ENCODE data around the gene LRCH3. TPM values are rescaled to one million over a fixed set of nuclear protein-coding genes. Genes with fewer than 3 reads are reported as not detected.

LRCH3 gene
- total and polyA plus RNA-seq, 2 of the 13 experiments (the other 11 are each of a cell fraction or from before 2014, with no cell fraction given): 25.5 to 103 TPM

- TF ChIP-seq THRA (CRISPR knock-in tag; IDR thresholded peaks at IDR 0.05; ENCODE audit: borderline replicate concordance) (no peak), ZNF33B (CRISPR knock-in tag; IDR thresholded peaks at IDR 0.05) (no peak), TBL1XR1 (IDR thresholded peaks at IDR 0.05; ENCODE audit: borderline replicate concordance, low read length, partially characterized antibody) (no peak), ZNF839 (CRISPR knock-in tag; IDR thresholded peaks at IDR 0.05; ENCODE audit: borderline replicate concordance) (no peak), ETV5 (CRISPR knock-in tag; IDR thresholded peaks at IDR 0.05; ENCODE audit: borderline replicate concordance) (no peak), TSC22D2 (CRISPR knock-in tag; IDR thresholded peaks at IDR 0.05; ENCODE audit: borderline replicate concordance) (no peak), SP2 (CRISPR knock-in tag; IDR thresholded peaks at IDR 0.05) (no peak), ZNF598 (CRISPR knock-in tag; IDR thresholded peaks at IDR 0.05; ENCODE audit: borderline replicate concordance) (no peak), GMEB1 (CRISPR knock-in tag; IDR thresholded peaks at IDR 0.05; ENCODE audit: borderline replicate concordance) (no peak), ISL2 (CRISPR knock-in tag; IDR thresholded peaks at IDR 0.05) (0 out of 2 replicates have a peak, but pooled peaks have one; percentile 31), FOXO1 (CRISPR knock-in tag; IDR thresholded peaks at IDR 0.05) (no peak), JUND (CRISPR knock-in tag; IDR thresholded peaks at IDR 0.05) (no peak), HMG20A (CRISPR knock-in tag; IDR thresholded peaks at IDR 0.05; ENCODE audit: borderline replicate concordance) (0 out of 2 replicates have a peak, but pooled peaks have one; percentile 30), TEAD3 (CRISPR knock-in tag; optimal IDR thresholded peaks at IDR 0.05; ENCODE audit: borderline replicate concordance) (peak; percentile 37), EP300 (IDR thresholded peaks at IDR 0.05; ENCODE audit: low read depth in 2 of 2, low read length in 2 of 2) (peak; percentile 52 to 63; a peak in 2 of 4 replicates), EP300 (CRISPR knock-in tag; IDR thresholded peaks at IDR 0.05; ENCODE audit: borderline replicate concordance) (no peak), ZMYM3 (CRISPR knock-in tag; IDR thresholded peaks at IDR 0.05) (no peak), KAT7 (CRISPR knock-in tag; IDR thresholded peaks at IDR 0.05; ENCODE audit: borderline replicate concordance) (no peak), ZNF558 (CRISPR knock-in tag; IDR thresholded peaks at IDR 0.05; ENCODE audit: borderline replicate concordance) (no peak), NR2F2 (IDR thresholded peaks at IDR 0.05; ENCODE audit: borderline replicate concordance, low read depth) (no peak), FIP1L1 (IDR thresholded peaks at IDR 0.05; ENCODE audit: borderline replicate concordance, insufficient read depth, low read depth, low read length) (no peak), MED13 (CRISPR knock-in tag; IDR thresholded peaks at IDR 0.05) (no peak), DR1 (CRISPR knock-in tag; IDR thresholded peaks at IDR 0.05) (no peak), ATF1 (CRISPR knock-in tag; IDR thresholded peaks at IDR 0.05) (no peak), ZNF546 (CRISPR knock-in tag; conservative IDR thresholded peaks at IDR 0.05) (no peak), FOXP1 (IDR thresholded peaks at IDR 0.05) (no peak), FOXP1 (CRISPR knock-in tag; IDR thresholded peaks at IDR 0.05) (0 out of 2 replicates have a peak, but pooled peaks have one; percentile 32), SMAD3 (CRISPR knock-in tag; IDR thresholded peaks at IDR 0.05) (no peak)
- TF ChIP-seq, protein P1, sequence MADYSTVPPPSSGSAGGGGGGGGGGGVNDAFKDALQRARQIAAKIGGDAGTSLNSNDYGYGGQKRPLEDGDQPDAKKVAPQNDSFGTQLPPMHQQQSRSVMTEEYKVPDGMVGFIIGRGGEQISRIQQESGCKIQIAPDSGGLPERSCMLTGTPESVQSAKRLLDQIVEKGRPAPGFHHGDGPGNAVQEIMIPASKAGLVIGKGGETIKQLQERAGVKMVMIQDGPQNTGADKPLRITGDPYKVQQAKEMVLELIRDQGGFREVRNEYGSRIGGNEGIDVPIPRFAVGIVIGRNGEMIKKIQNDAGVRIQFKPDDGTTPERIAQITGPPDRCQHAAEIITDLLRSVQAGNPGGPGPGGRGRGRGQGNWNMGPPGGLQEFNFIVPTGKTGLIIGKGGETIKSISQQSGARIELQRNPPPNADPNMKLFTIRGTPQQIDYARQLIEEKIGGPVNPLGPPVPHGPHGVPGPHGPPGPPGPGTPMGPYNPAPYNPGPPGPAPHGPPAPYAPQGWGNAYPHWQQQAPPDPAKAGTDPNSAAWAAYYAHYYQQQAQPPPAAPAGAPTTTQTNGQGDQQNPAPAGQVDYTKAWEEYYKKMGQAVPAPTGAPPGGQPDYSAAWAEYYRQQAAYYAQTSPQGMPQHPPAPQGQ (CRISPR knock-in tag; IDR thresholded peaks at IDR 0.05; ENCODE audit: borderline replicate concordance): no peak
These were observed 4.1 kb downstream of the LRCH3 start (continued) for GRCh38 chr3:197795200-197795599.
